GM12873 (cell line): ENCODE data around the gene PYCR2.

Experiments
- CTCF ChIP-seq: IDR thresholded peaks from 2 replicates; pipeline ENCODE4 v1.5.1; 2012; ENCODE audit warnings: low read depth, mild to moderate bottlenecking, moderate library complexity, low read length, control low read depth; ENCODE audit not compliant: insufficient read depth; ENCODE audit errors: missing control alignments

The PYCR2 gene

DNA sequence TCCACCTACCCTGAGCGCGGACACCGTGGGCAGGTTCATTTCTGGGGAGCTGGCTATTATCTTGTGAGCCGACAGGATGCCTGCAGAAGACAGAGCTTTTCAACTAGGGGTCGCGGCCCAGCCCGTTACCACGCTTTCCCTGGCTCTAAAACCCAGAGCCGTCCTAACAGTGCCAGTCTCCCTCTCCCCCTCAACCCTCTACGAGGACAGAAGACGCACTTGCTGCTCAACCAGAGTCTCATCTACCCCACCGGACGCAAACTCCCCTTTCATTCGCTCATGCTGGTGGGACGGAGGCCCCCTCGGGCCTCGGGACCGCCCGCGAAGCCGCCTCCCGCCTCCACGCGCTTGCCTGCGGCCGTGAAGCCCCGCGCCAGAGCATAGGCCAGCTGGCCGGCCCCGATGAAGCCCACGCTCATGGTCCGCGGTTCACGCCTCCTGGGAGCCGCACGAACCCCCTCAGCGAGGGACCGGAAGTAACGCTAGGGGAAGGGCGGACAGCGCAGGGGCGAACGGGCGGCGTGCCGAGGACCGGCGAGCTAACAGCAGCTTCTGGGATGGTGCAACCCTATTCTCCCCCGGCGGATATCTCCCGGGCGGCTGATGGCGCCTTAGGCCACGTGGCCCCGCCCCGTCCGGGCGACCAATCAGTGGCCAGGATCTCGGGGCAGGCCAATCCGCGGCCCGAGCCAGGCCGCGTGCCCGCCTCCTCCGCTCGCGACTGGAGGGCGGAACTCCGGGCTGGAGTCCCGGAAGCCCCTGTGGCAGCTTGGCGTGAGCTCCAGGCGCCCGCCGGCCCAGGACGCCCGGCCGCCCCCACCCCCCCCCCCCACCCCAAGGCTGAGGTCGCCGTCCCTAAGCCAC is at the start of gene PYCR2:
TSS of gene PYCR2 (minus strand) at position 559 of the 864 bp plus-strand sequence. CDS start at position 419, 140 bp downstream.
- no peak for TF ChIP-seq CTCF

- TF ChIP-seq CTCF, result no peak
Observed at GRCh38 chr1:225973158-225973557, 49.1 kb upstream of the PYCR2 start.

- no peak for TF ChIP-seq CTCF
Observed at GRCh38 chr1:225972344-225973152, 48.5 kb upstream of the PYCR2 start.

DNA sequence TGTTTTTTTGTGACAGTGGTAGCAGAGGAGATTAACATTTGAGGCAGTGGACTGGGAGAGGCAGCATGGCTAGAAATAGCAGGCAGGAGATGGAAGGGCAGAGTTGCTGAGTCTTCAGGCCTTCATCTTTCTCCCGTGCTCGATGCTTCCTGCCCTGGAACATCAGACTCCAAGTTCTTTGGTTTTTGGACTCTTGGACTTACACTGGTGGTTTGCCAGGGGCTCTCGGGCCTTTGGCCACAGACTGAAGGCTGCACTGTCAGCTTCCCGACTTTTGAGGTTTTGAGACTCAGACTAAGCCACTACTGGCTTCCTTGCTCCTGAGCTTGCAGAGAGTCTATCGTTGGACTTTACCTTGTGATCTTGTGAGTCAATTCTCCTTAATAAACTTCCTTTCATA is 41.2 kb upstream of the PYCR2 start:
- no peak for TF ChIP-seq CTCF

DNA sequence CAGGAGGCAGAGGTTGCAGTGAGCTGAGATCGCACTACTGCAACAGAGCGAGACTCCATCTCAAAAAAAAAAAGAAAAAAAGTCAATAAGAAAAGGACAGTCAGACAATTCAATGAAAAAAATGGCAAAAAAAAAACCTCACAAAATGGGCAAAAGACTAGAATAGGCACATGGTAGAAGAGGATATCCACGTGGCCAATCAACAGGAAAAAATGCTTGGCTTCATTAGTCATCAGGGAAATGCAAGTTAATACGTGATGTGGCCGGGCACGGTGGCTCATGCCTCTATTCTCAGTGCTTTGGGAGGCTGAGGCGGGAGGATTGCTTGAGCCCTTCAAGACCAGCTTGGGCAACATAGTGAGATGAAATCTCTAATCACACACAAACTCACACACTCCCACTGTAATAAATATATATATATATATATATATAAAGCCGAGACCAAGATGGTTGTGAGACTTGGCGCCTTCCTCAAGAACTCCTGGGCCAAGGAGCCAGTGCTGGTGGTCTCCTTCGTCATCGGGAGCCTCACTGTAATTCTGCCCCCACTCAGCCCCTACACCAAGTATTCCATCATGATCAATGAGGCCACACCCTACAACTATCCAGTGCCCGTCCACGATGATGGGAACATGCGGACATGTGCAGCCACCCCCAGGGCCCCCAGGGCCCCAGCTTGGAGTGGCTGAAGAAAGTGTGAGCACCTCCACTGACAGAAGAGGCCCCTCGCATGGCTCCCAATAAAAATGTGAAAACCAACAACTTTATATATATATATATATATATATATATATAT is 39.9 kb upstream of the PYCR2 start:
- TF ChIP-seq CTCF, result no peak

DNA sequence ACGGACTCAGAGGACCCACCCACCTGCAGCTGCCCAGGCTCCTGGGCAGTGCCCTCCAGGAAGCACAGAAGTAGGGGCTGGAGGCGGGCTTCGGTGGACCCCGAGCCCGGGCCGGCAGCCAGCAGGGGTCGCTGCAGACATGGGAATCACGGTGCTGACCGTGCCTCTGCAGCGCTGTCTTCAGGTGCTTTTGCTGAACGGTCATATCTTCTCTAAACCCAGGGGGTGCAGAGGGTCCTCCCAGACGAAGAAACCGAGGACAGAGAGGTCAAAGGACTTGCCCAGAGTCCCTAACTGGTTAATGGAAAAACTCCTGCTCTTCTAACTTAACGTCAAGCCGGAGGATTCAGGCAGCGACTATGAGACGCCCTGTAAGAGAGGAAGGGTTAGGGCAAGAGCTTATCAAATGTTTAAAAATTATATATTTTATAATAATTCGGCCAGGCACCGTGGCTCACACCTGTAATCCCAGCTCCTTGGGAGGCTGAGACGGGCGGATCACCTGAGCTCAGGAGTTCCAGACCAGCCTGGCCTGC is 38.5 kb upstream of the PYCR2 start:
- peak; percentile 94 for TF ChIP-seq CTCF
